Activated T-cell treated with anti-CD3 and anti-CD28 coated beads for 4 hours (primary cell): ENCODE results near the gene CATSPER2.
"Not testable (repeated sequence)": the region's sequence is repeated elsewhere in the genome, so short reads cannot be mapped to it uniquely, and the experiment has no call there.

ENCODE experiments used
- DNase-seq: peaks from one replicate; pipeline ENCODE4 v3.0.0-alpha.2; 2020

Gene CATSPER2

GRCh38 chr15:43592841-43593240, 55.8 kb downstream of the CATSPER2 start:
- not testable (repeated sequence) for DNase-seq

GRCh38 chr15:43589778-43590466, 58.7 kb downstream of the CATSPER2 start, which contains the start of gene PPIP5K1:
PPIP5K1 (minus strand) TSS chr15:43590208; CDS start chr15:43584504, 5,704 bp downstream.
- not testable (repeated sequence) for DNase-seq
